GM18867 (cell line): ENCODE measurements around the gene MTARC1.

ENCODE experiments used
- ATAC-seq: cut with Tn5 transposase; IDR thresholded peaks from one replicate; pipeline ENCODE4 v1.9.1; 2021; ENCODE audit warnings: mild to moderate bottlenecking, moderate library complexity; ENCODE audit not compliant: unreplicated experiment

MTARC1 gene

GRCh38 chr1:220827445-220828178 is 40.9 kb downstream of the MTARC1 start:
- no peak for ATAC-seq

- no peak for ATAC-seq
Observed at GRCh38 chr1:220828179-220828490, 41.4 kb downstream of the MTARC1 start.

- no peak for ATAC-seq
Observed at GRCh38 chr1:220828950-220829586, 42.4 kb downstream of the MTARC1 start.

GRCh38 chr1:220833436-220833835 is 46.7 kb downstream of the MTARC1 start:
- no peak for ATAC-seq

GRCh38 chr1:220834155-220834870 is 47.6 kb downstream of the MTARC1 start:
- no peak for ATAC-seq
